Glutamatergic neuron (in vitro differentiated cells): Measurements from ENCODE around the gene SATL1. TPM values are rescaled to one million over a fixed set of nuclear protein-coding genes. Genes with fewer than 3 reads are reported as not detected.

ENCODE experiments used
- DNase-seq: peaks from one replicate; pipeline ENCODE4 v3.0.0; 2022
- H3K27ac Mint-ChIP-seq: one replicate; pipeline ENCODE4 v1.8.0; 2020; ENCODE audit warnings: mild to moderate bottlenecking, mixed read lengths, inconsistent platforms; ENCODE audit not compliant: unreplicated experiment
- H3K27me3 Mint-ChIP-seq: one replicate; pipeline ENCODE4 v1.8.0; 2020; ENCODE audit warnings: mild to moderate bottlenecking, moderate library complexity, mixed read lengths, inconsistent platforms; ENCODE audit not compliant: unreplicated experiment
- H3K36me3 Mint-ChIP-seq: one replicate; pipeline ENCODE4 v1.8.0; 2020; ENCODE audit warnings: mild to moderate bottlenecking, mixed read lengths, inconsistent platforms; ENCODE audit not compliant: unreplicated experiment
- H3K4me1 Mint-ChIP-seq: one replicate; pipeline ENCODE4 v1.8.0; 2020; ENCODE audit warnings: mild to moderate bottlenecking, low read depth, mixed read lengths, inconsistent platforms; ENCODE audit not compliant: unreplicated experiment
- H3K4me3 Mint-ChIP-seq: one replicate; pipeline ENCODE4 v1.8.0; 2020; ENCODE audit warnings: mild to moderate bottlenecking, mixed read lengths, inconsistent platforms; ENCODE audit not compliant: unreplicated experiment
- H3K9me3 Mint-ChIP-seq: one replicate; pipeline ENCODE4 v1.8.0; 2020; ENCODE audit warnings: mild to moderate bottlenecking, moderate library complexity, mixed read lengths, inconsistent platforms; ENCODE audit not compliant: unreplicated experiment
- total RNA-seq: library from RNA; stranded (reverse); fragmentation: NEBNext Ultra II Directional; extraction: Animal tissue kit (Norgen Biotek cat#: 25700); gene quantifications from one replicate; pipeline ENCODE4 v1.2.1, GENCODE V29; 2021; ENCODE audit not compliant: unreplicated experiment
- TF ChIP-seq, protein P1 (sequence below): fragments of 200-600 bp; sonication (generic); IDR thresholded peaks from one replicate; pipeline ENCODE4 v1.5.0; 2021; ENCODE audit not compliant: partially characterized antibody, unreplicated experiment

Gene SATL1
- total RNA-seq, 1 donor from 2014 or later, result not detected

DNA sequence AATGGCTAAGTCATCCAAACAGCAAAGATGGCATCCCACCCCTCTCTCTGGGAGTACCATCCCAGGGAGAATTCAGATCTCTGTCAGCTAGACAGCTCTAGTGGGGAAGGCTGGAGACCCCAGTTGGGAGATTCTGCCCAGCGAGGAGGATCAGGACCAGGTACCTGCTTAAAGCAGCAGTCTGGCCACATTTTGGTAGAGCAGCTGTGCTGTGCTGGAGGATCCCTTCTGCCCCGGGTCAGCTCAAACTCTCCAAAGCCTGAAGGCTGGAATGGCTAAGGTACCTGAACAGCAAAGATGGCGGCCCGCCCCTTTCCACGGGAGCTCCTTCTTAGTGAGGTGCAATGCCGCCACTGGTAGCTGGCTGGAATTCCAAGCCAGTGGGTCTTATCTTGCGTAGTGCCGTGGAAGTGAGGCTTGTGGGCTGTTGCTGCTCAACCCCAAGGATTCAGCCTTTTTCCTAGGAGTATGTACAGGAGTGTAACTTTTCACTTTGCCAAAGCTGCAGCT lies 40.1 kb downstream of the SATL1 start:
- DNase-seq, result no peak
- Mint-ChIP-seq H3K36me3 (no peaks in the 10 kb centered on the region), H3K4me1 (no peaks in the 10 kb centered on the region), H3K27ac (no peak overlapping the region), H3K4me3 (no peak overlapping the region), H3K9me3 (no peaks in the 10 kb centered on the region), H3K27me3 (no peaks in the 10 kb centered on the region)
- TF ChIP-seq, protein P1, sequence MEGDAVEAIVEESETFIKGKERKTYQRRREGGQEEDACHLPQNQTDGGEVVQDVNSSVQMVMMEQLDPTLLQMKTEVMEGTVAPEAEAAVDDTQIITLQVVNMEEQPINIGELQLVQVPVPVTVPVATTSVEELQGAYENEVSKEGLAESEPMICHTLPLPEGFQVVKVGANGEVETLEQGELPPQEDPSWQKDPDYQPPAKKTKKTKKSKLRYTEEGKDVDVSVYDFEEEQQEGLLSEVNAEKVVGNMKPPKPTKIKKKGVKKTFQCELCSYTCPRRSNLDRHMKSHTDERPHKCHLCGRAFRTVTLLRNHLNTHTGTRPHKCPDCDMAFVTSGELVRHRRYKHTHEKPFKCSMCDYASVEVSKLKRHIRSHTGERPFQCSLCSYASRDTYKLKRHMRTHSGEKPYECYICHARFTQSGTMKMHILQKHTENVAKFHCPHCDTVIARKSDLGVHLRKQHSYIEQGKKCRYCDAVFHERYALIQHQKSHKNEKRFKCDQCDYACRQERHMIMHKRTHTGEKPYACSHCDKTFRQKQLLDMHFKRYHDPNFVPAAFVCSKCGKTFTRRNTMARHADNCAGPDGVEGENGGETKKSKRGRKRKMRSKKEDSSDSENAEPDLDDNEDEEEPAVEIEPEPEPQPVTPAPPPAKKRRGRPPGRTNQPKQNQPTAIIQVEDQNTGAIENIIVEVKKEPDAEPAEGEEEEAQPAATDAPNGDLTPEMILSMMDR, result no peak

DNA sequence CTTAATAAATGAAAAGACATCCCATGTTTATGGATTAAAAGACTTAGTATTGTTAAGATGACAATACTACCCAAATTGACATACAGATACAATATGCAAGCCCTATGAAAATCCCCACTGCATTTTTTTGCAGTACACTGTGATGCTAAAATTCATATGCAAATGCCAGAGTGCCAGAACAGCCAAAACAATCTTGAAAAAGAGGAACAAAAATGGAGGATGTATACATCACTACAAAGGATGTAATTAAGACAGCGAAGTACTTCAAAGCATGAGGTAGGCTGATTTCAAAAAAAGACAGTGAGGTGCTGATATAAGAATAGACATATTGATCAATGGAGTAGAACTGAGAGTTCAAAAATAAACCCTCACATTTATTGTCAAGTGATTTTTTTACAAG lies 47.3 kb downstream of the SATL1 start:
- Mint-ChIP-seq H3K4me1 (no peaks in the 10 kb centered on the region), H3K4me3 (no peak overlapping the region), H3K27me3 (no peaks in the 10 kb centered on the region), H3K36me3 (no peaks in the 10 kb centered on the region), H3K27ac (no peak overlapping the region), H3K9me3 (no peaks in the 10 kb centered on the region)
- DNase-seq, result no peak
- TF ChIP-seq, protein P1, result no peak

DNA sequence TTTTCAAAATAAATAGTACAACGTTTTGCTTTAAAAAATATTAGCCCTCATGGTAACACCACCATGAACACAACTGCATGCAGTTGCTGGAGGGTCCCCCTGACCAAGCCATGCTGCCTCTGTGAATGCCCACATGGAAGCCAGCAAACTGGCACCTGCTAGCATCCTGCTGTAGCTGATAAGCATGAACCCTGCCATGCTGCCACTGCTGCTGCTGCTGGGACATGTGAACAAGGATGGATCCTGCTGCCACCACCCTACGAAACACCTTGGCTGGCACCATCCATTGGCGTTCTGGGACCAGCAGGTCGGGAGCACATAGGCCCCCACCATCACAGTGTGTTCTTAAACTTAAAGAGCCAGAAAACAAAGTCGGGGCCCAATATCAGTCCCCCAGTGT lies 83.9 kb downstream of the SATL1 start:
- Mint-ChIP-seq H3K4me3 (no peak overlapping the region), H3K27ac (no peak overlapping the region), H3K36me3 (no peaks in the 10 kb centered on the region), H3K9me3 (no peaks in the 10 kb centered on the region), H3K27me3 (no peaks in the 10 kb centered on the region), H3K4me1 (no peaks in the 10 kb centered on the region)
- TF ChIP-seq, protein P1, result no peak
- no peak for DNase-seq

DNA sequence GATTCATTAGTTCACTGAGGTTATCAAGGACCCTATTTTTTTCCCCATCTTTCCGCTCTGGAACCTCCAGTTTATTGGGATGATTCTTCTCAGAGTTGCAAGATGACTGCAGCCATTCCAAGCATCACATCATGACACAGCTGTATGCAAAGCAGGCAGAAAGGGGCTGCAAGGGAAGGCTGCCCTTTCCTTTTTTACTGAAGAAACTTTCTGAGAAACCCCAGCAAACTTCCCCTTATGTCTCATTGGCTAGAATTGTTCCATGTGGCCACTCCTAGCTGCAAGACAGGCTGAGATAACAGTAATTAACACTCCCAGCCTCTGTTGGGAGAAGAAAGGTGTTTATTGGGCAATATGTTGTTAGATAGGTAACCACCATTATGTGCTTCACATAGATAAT lies 102.6 kb downstream of the SATL1 start:
- TF ChIP-seq, protein P1, result no peak
- no peak overlapping the region for H3K4me3 Mint-ChIP-seq
- no peaks in the 10 kb centered on the region for H3K4me1 Mint-ChIP-seq
- H3K36me3 Mint-ChIP-seq, result no peaks in the 10 kb centered on the region
- H3K27ac Mint-ChIP-seq, result no peak overlapping the region
- DNase-seq, result no peak
- H3K9me3 Mint-ChIP-seq, result no peaks in the 10 kb centered on the region
- no peaks in the 10 kb centered on the region for H3K27me3 Mint-ChIP-seq

DNA sequence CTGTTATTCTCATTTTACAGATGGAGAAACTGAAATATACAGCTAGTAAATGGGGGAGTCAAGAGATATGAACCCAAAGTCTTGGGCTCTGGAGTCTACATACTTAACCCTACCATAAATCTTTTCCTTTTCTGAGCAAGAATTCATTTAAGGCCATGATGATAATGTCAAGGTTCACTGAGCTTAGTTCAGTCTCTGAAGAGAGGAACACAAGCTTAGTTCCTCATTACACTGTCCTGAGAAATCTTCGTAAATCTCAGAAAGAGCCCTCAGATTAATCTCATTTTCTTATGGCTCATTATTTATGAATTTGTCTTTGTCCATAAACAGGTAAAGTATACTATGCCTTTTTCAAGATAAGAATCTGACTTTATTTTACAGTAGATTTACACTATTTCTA lies 104.2 kb downstream of the SATL1 start:
- no peak for DNase-seq
- TF ChIP-seq, protein P1, result no peak
- Mint-ChIP-seq H3K36me3 (no peaks in the 10 kb centered on the region), H3K4me3 (no peak overlapping the region), H3K4me1 (no peaks in the 10 kb centered on the region), H3K9me3 (no peaks in the 10 kb centered on the region), H3K27me3 (no peaks in the 10 kb centered on the region), H3K27ac (no peak overlapping the region)
